Lower leg skin (tissue), 3 donors: ENCODE measurements around the gene BCL2L1.

Experiments used
- POLR2A ChIP-seq, 2 donors: fragments of 450-650 bp; IDR thresholded peaks; one replicate each; pipeline ENCODE4 v1.6.1; 2016 to 2017; ENCODE audit warnings: antibody characterized with exemption in 2 of 2, mild to moderate bottlenecking in 1 of 2, moderate library complexity in 1 of 2
- TF ChIP-seq, protein P1 (sequence below), 3 donors: fragments of 450-650 bp; IDR thresholded peaks; one replicate each; pipeline ENCODE4 v1.5.1; 2016; ENCODE audit warnings: antibody characterized with exemption in 3 of 3, mild to moderate bottlenecking in 3 of 3, moderate library complexity in 2 of 3

DNA sequence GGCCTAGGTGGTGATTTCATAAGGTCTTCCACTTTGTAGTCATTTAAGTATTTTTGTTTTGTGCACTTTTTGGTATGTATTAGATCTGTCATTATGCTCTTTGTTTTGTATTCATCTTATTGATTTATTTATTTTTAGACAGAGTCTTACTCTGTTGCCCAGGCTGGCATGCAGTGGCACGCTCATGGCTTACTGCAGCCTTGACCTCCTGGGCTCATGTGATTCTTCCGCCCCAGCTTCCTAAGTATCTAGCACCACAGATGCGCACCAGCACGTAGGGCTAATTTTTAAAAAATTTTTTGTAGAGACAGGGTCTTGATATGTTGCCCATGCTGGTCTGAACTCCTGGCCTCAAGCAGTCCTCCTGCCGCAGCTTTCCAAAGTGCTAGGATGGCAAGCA lies 47.0 kb upstream of the BCL2L1 start:
- TF ChIP-seq, protein P1, sequence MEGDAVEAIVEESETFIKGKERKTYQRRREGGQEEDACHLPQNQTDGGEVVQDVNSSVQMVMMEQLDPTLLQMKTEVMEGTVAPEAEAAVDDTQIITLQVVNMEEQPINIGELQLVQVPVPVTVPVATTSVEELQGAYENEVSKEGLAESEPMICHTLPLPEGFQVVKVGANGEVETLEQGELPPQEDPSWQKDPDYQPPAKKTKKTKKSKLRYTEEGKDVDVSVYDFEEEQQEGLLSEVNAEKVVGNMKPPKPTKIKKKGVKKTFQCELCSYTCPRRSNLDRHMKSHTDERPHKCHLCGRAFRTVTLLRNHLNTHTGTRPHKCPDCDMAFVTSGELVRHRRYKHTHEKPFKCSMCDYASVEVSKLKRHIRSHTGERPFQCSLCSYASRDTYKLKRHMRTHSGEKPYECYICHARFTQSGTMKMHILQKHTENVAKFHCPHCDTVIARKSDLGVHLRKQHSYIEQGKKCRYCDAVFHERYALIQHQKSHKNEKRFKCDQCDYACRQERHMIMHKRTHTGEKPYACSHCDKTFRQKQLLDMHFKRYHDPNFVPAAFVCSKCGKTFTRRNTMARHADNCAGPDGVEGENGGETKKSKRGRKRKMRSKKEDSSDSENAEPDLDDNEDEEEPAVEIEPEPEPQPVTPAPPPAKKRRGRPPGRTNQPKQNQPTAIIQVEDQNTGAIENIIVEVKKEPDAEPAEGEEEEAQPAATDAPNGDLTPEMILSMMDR (IDR thresholded peaks at IDR 0.05): no peak
- no peak for TF ChIP-seq POLR2A (IDR thresholded peaks at IDR 0.05)
